OCI-LY7 (cell line): ENCODE results near the gene OPRL1.

Source experiments
- EZH2phosphoT487 ChIP-seq: fragments of 200-600 bp; sonication (generic); IDR thresholded peaks from 2 replicates; pipeline ENCODE4 v1.6.1; 2018; ENCODE audit warnings: low read depth, borderline replicate concordance, mild to moderate bottlenecking, mixed run types, antibody characterized with exemption, low read length, moderate library complexity, mixed read lengths
- TF ChIP-seq, protein P1 (sequence below): fragments of 200-600 bp; sonication (generic); conservative IDR thresholded peaks from 2 replicates; pipeline ENCODE4 v1.5.1; 2014; ENCODE audit warnings: mild to moderate bottlenecking, antibody characterized with exemption, low read length, moderate library complexity, mixed read lengths

DNA sequence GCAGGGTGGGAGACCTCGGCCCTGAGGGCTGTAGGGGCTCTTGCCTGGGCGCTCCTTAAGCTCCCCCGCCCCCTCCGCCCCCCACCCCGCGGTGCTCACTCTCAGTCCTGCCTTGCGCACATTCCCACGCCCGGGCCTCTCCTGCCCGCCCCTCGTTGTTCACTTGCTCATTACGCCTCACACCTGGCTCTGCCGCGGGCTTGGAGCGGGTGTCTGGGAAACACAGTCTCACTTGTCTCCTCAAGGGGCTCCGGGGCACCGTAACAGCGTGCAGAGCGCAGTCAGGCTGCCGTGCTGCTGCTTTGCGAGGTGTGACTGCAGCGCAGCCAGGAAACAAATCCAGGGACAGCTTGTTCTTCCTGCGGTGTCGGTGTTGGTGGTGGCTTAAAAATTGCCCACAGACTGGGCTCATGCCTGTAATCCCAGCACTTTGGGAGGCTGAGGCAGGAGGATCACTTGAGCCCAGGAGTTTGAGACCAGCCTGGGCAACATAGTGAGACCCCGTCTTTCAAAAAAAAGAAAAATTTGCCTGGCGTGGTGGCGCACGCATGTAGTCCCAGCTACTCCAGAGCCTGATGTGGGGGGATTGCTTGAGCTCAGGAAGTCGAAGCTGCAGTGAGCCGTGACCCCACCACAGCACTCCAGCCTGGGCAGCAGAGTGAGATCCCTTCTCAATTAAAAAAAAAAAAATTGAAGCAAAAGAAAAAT lies 22.9 kb downstream of the OPRL1 start:
- TF ChIP-seq, protein P1, sequence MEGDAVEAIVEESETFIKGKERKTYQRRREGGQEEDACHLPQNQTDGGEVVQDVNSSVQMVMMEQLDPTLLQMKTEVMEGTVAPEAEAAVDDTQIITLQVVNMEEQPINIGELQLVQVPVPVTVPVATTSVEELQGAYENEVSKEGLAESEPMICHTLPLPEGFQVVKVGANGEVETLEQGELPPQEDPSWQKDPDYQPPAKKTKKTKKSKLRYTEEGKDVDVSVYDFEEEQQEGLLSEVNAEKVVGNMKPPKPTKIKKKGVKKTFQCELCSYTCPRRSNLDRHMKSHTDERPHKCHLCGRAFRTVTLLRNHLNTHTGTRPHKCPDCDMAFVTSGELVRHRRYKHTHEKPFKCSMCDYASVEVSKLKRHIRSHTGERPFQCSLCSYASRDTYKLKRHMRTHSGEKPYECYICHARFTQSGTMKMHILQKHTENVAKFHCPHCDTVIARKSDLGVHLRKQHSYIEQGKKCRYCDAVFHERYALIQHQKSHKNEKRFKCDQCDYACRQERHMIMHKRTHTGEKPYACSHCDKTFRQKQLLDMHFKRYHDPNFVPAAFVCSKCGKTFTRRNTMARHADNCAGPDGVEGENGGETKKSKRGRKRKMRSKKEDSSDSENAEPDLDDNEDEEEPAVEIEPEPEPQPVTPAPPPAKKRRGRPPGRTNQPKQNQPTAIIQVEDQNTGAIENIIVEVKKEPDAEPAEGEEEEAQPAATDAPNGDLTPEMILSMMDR: no peak
- no peak for TF ChIP-seq EZH2phosphoT487
